Spleen (tissue), 11 donors: ENCODE results near the gene ARHGAP21. TPM values are rescaled to one million over a fixed set of nuclear protein-coding genes. Genes with fewer than 3 reads are reported as not detected.

Experiments used
- polyA plus RNA-seq, 3 donors: library from polyadenylated mRNA; stranded (reverse); fragments of 200-250 nt; gene quantifications; one replicate each; pipeline ENCODE4 v1.2.1, GENCODE V29; 2013
- small RNA-seq, 4 donors: library from RNA; depleted of rRNA; stranded (forward); fragments of <200 nt; gene quantifications; one replicate each; pipeline ENCODE3, GENCODE V24; 2016
- total RNA-seq, 7 donors: library from RNA; depleted of rRNA in 3 of 7; stranded (reverse); fragments of >200 nt in 3 of 7; fragmentation: NEBNext Ultra II Directional in 4 of 7; extraction: Animal tissue kit (Norgen Biotek cat#: 25700) in 4 of 7; gene quantifications; one replicate each; pipeline versions ENCODE4 v1.1.0 to v1.2.1, GENCODE V29; 2016 to 2021
- donor health status: healthy with polysubstance abuse.
- donor health status: DM: no; HTN: no; CAD: no; lungs with moderate emphysema.
- donor health status: DM: no; HTN: no; CAD: no.
- donor health status: Bipolar disorder and iron deficiency.
- donor health status: healthy.
- donor health status: DM: no; HTN: no; CAD: no.
- donor health status: DM: yes; HTN: yes; CAD: no.

The ARHGAP21 gene
- total and polyA plus RNA-seq, 10 donors = 6.0 to 60.9 (median 43.9) TPM

Small RNAs within 50 kb of the gene (small RNA-seq; reads per million reads assigned to genes)
- gene RNA5SP305 = 0 reads per million in 4 donors

Other genes starting within 250 kb of the ARHGAP21 start
- gene PRTFDC1, start 228.7 kb upstream of the ARHGAP21 start, total RNA-seq = 1 to 10 TPM in 6 of 7 donors, under 1 TPM in 1; 0.85 to 3.8 (median 2.9) TPM
- gene PRTFDC1, start 228.7 kb upstream of the ARHGAP21 start, polyA plus RNA-seq = 1 to 10 TPM; 1.7 to 3.1 (median 2.3) TPM